H9 (cell line): ENCODE data around the gene ARAP1. TPM values are rescaled to one million over a fixed set of nuclear protein-coding genes. Genes with fewer than 3 reads are reported as not detected.

Experiments used
- DNase-seq: peaks from one replicate; pipeline ENCODE4 v3.0.0-alpha.2; 2017
- H2AFZ ChIP-seq: one replicate; pipeline ENCODE4 v1.6.1; 2013; ENCODE audit warnings: mild to moderate bottlenecking, low read length, control low read depth, moderate library complexity
- H2AK5ac ChIP-seq: 2 replicates; pipeline ENCODE4 v1.6.1; 2013; ENCODE audit warnings: low read length, control low read depth, mixed read lengths; ENCODE audit not compliant: insufficient read length
- H2BK120ac ChIP-seq: one replicate; pipeline ENCODE4 v1.6.1; 2013; ENCODE audit warnings: low read depth, mild to moderate bottlenecking, low read length, control low read depth, inconsistent platforms; ENCODE audit not compliant: poor library complexity, severe bottlenecking
- H2BK12ac ChIP-seq: 2 replicates; pipeline ENCODE4 v1.6.1; 2013; ENCODE audit warnings: low read length, control low read depth, mixed read lengths, low read depth; ENCODE audit not compliant: insufficient read length
- H2BK15ac ChIP-seq: 2 replicates; pipeline ENCODE4 v1.6.1; 2013; ENCODE audit warnings: low read depth, low read length, control low read depth
- H2BK20ac ChIP-seq: one replicate; pipeline ENCODE4 v1.6.1; 2013; ENCODE audit warnings: low read depth, mild to moderate bottlenecking, low read length, control low read depth, inconsistent platforms; ENCODE audit not compliant: poor library complexity, severe bottlenecking
- H2BK5ac ChIP-seq: 2 replicates; pipeline ENCODE4 v1.6.1; 2013; ENCODE audit warnings: low read length, control low read depth, mixed read lengths; ENCODE audit not compliant: insufficient read length
- H3K14ac ChIP-seq: 2 replicates; pipeline ENCODE4 v1.6.1; 2013; ENCODE audit warnings: low read length, control low read depth; ENCODE audit not compliant: insufficient read depth
- H3K18ac ChIP-seq: 2 replicates; pipeline ENCODE4 v1.6.1; 2013; ENCODE audit warnings: low read depth, mild to moderate bottlenecking, mixed read lengths, low read length, control low read depth; ENCODE audit not compliant: insufficient read length
- H3K23ac ChIP-seq: 2 replicates; pipeline ENCODE4 v1.6.1; 2013; ENCODE audit warnings: low read length, control low read depth, mixed read lengths, low read depth; ENCODE audit not compliant: insufficient read length
- H3K23me2 ChIP-seq: 2 replicates; pipeline ENCODE4 v1.6.1; 2013; ENCODE audit warnings: low read depth, mild to moderate bottlenecking, mixed read lengths, low read length, control low read depth; ENCODE audit not compliant: insufficient read length, poor library complexity, severe bottlenecking
- H3K27ac ChIP-seq: 2 replicates; pipeline ENCODE4 v1.5.1; 2013; ENCODE audit warnings: low read length, control low read depth, mixed read lengths, low read depth; ENCODE audit not compliant: insufficient read length
- H3K27me3 ChIP-seq: 2 replicates; pipeline ENCODE4 v1.6.1; 2013; ENCODE audit warnings: low read length, control low read depth, inconsistent platforms; ENCODE audit not compliant: insufficient read depth
- H3K4ac ChIP-seq: 2 replicates; pipeline ENCODE4 v1.6.1; 2013; ENCODE audit warnings: low read depth, mild to moderate bottlenecking, control low read depth, inconsistent platforms, low read length, moderate library complexity
- H3K4me1 ChIP-seq: 2 replicates; pipeline ENCODE4 v1.6.1; 2013; ENCODE audit warnings: low read length, control low read depth, inconsistent platforms; ENCODE audit not compliant: insufficient read depth
- H3K4me2 ChIP-seq: 2 replicates; pipeline ENCODE4 v1.6.1; 2013; ENCODE audit warnings: low read length, control low read depth, mixed read lengths; ENCODE audit not compliant: insufficient read length, insufficient read depth
- H3K56ac ChIP-seq: 2 replicates; pipeline ENCODE4 v1.6.1; 2013; ENCODE audit warnings: low read depth, mild to moderate bottlenecking, mixed read lengths, low read length, control low read depth; ENCODE audit not compliant: insufficient read length
- H3K79me1 ChIP-seq: 2 replicates; pipeline ENCODE4 v1.6.1; 2013; ENCODE audit warnings: low read depth, mild to moderate bottlenecking, moderate library complexity, low read length, control low read depth, inconsistent platforms; ENCODE audit not compliant: insufficient read depth, poor library complexity, severe bottlenecking
- H3K79me2 ChIP-seq: 2 replicates; pipeline ENCODE4 v1.6.1; 2013; ENCODE audit warnings: low read length, control low read depth, inconsistent platforms; ENCODE audit not compliant: insufficient read depth
- H3K9ac ChIP-seq: 2 replicates; pipeline ENCODE4 v1.6.1; 2013; ENCODE audit warnings: low read length, control low read depth, mixed read lengths; ENCODE audit not compliant: insufficient read length; ENCODE audit errors: extremely low read depth
- H3K9me3 ChIP-seq: one replicate; pipeline ENCODE4 v1.6.1; 2013; ENCODE audit warnings: low read depth, low read length, inconsistent platforms; ENCODE audit not compliant: control insufficient read depth
- H3T11ph ChIP-seq: one replicate; pipeline ENCODE4 v1.6.1; 2013; ENCODE audit warnings: mild to moderate bottlenecking, low read length, control low read depth, inconsistent platforms
- H4K20me1 ChIP-seq: one replicate; pipeline ENCODE4 v1.6.1; 2013; ENCODE audit not compliant: control insufficient read depth, insufficient read length, insufficient read depth
- H4K5ac ChIP-seq: 2 replicates; pipeline ENCODE4 v1.6.1; 2013; ENCODE audit warnings: low read depth, mild to moderate bottlenecking, mixed read lengths, low read length, control low read depth; ENCODE audit not compliant: insufficient read length
- H4K8ac ChIP-seq: replicated peaks from 2 replicates; pipeline ENCODE4 v1.6.1; 2013; ENCODE audit warnings: low read length, control low read depth, mixed read lengths, low read depth; ENCODE audit not compliant: insufficient read length
- H4K91ac ChIP-seq: 2 replicates; pipeline ENCODE4 v1.6.1; 2013; ENCODE audit warnings: low read depth, mild to moderate bottlenecking, moderate library complexity, mixed read lengths, low read length, control low read depth; ENCODE audit not compliant: insufficient read length
- H3K27ac Mint-ChIP-seq, 3 experiments: 2 replicates in 2 of 3; 3 replicates in 1 of 3; pipeline ENCODE4 v1.8.0; 2020 to 2021; ENCODE audit warnings: mixed read lengths in 3 of 3, mild to moderate bottlenecking in 1 of 3, moderate library complexity in 1 of 3
- H3K27me3 Mint-ChIP-seq: 2 replicates; pipeline ENCODE4 v1.8.0; 2021; ENCODE audit warnings: low read depth, mild to moderate bottlenecking, moderate library complexity, mixed read lengths
- H3K36me3 Mint-ChIP-seq, 3 experiments: 2 replicates in 2 of 3; 3 replicates in 1 of 3; pipeline ENCODE4 v1.8.0; 2020 to 2021; ENCODE audit warnings: low read depth in 3 of 3, mixed read lengths in 3 of 3; ENCODE audit not compliant: insufficient read depth in 1 of 3
- H3K4me1 Mint-ChIP-seq, 2 experiments: 2 replicates each; pipeline ENCODE4 v1.8.0; 2020; ENCODE audit warnings: mixed read lengths in 2 of 2
- H3K4me3 Mint-ChIP-seq, 2 experiments: 2 replicates in 1 of 2; 3 replicates in 1 of 2; pipeline ENCODE4 v1.8.0; 2020 to 2021; ENCODE audit warnings: mild to moderate bottlenecking in 2 of 2, mixed read lengths in 2 of 2, moderate library complexity in 1 of 2
- H3K9me3 Mint-ChIP-seq, 2 experiments: 2 replicates in 1 of 2; 3 replicates in 1 of 2; pipeline ENCODE4 v1.8.0; 2020; ENCODE audit warnings: mild to moderate bottlenecking in 2 of 2, mixed read lengths in 2 of 2, moderate library complexity in 1 of 2
- WGBS: extraction: QIAGEN DNeasy Blood & Tissue Kit; methylation state at CpG from one replicate; pipeline ENCODE4 v1.1.7; 2013; ENCODE audit warnings: missing lambda C conversion rate, low lambda C conversion rate, mixed read lengths; ENCODE audit not compliant: insufficient read length; ENCODE audit errors: extremely low coverage; 5-methylcytosine and 5-hydroxymethylcytosine counted together
- total RNA-seq: library from RNA; stranded (reverse); gene quantifications from 2 replicates; pipeline ENCODE4 v1.2.1, GENCODE V29; 2021
- TF ChIP-seq, protein P1 (sequence below): fragments of 200-600 bp; sonication (generic); conservative IDR thresholded peaks from 3 replicates; pipeline ENCODE4 v1.8.0; 2021; ENCODE audit warnings: antibody characterized with exemption, mild to moderate bottlenecking

The ARAP1 gene
- total RNA-seq, 1 experiment from 2014 or later = 59.4 TPM

DNA sequence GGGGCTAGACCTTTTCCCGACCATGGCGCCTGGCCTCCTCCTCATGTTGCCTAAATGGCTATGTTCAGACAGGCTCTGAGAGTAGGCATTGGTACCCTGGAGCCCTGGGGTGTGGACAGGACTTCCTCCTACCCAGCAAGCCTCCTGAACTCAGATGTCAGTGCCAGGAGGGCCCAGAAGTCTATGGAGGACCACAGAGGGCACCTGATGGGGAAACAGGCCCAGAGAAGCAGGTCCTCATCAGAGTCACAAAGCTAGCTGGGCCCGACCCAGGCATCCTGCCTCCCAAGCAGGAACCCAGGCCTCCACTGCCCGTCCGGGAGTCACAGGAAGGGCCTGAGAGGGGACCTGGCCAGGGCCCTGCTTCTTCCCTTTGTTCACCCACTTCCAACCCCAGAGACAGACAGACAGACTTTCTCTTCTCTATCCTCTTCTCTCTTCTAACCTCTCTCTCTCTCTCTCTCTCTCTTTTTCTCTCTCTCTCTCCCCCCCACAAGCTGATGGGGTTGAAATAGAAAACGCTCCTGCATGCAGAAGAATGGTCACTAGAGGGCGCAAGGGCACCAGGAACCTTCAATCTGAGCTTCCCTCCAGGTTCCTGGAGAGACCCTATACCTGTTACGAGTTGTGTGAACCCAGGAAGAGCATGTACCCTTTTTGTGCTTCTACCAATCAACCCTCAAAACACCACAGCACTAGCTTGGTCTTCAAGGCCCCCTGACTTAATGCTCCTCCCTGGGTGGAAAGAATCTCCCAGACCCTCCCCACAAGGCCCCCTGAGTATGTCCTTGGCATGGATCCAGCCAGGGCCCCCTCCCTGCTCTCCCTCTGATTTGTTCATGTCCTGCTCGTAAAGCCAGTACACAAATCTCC lies 27.1 kb downstream of the ARAP1 start:
- no peak overlapping the region for H2BK20ac ChIP-seq
- H2BK5ac ChIP-seq = no peak overlapping the region
- H3K27me3 ChIP-seq = no peaks in the 10 kb centered on the region
- H2BK15ac ChIP-seq = no peak overlapping the region
- no peak overlapping the region for H3T11ph ChIP-seq
- no peak overlapping the region for H3K14ac ChIP-seq
- no peak overlapping the region for H3K18ac ChIP-seq
- H2BK12ac ChIP-seq = no peak overlapping the region
- DNase-seq = peak; percentile 76
- H2AK5ac ChIP-seq = no peak overlapping the region
- Mint-ChIP-seq H3K27me3 (no peaks in the 10 kb centered on the region), H3K36me3 (peaks cover 6 to 9% (median 9%) of the 10 kb centered on the region in 3 experiments; a peak in 5 of 7 replicates), H3K4me3 (no peak overlapping the region), H3K27ac (peak overlapping the region; percentile 80 to 86 (median 82); a peak in 6 of 7 replicates), H3K9me3 (no peaks in the 10 kb centered on the region; a peak in 1 of 5 replicates), H3K4me1 (peaks cover 22 to 28% of the 10 kb centered on the region in 2 experiments)
- no peaks in the 10 kb centered on the region for H3K9me3 ChIP-seq
- no peak overlapping the region for H3K56ac ChIP-seq
- H3K27ac ChIP-seq = no peak overlapping the region
- H4K91ac ChIP-seq = no peak overlapping the region
- H3K79me1 ChIP-seq = peaks cover 8% of the 10 kb centered on the region
- TF ChIP-seq, protein P1, sequence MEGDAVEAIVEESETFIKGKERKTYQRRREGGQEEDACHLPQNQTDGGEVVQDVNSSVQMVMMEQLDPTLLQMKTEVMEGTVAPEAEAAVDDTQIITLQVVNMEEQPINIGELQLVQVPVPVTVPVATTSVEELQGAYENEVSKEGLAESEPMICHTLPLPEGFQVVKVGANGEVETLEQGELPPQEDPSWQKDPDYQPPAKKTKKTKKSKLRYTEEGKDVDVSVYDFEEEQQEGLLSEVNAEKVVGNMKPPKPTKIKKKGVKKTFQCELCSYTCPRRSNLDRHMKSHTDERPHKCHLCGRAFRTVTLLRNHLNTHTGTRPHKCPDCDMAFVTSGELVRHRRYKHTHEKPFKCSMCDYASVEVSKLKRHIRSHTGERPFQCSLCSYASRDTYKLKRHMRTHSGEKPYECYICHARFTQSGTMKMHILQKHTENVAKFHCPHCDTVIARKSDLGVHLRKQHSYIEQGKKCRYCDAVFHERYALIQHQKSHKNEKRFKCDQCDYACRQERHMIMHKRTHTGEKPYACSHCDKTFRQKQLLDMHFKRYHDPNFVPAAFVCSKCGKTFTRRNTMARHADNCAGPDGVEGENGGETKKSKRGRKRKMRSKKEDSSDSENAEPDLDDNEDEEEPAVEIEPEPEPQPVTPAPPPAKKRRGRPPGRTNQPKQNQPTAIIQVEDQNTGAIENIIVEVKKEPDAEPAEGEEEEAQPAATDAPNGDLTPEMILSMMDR = peak; percentile 90
- peaks cover 3% of the 10 kb centered on the region for H4K20me1 ChIP-seq
- H4K5ac ChIP-seq = no peak overlapping the region
- H3K9ac ChIP-seq = no peak overlapping the region
- no peaks in the 10 kb centered on the region for H3K23me2 ChIP-seq
- no peak overlapping the region for H2BK120ac ChIP-seq
- H3K4ac ChIP-seq = no peak overlapping the region
- H3K23ac ChIP-seq = no peak overlapping the region
- no peaks in the 10 kb centered on the region; the same call in 1 of the 2 replicates for H3K4me1 ChIP-seq
- no peak overlapping the region for H4K8ac ChIP-seq
- WGBS = no CpG with 5 or more reads among the region's 9 CpGs
- no peak overlapping the region for H3K4me2 ChIP-seq
- H3K79me2 ChIP-seq = peaks cover 9% of the 10 kb centered on the region; the same call in 1 of the 2 replicates
- no peak overlapping the region for H2AFZ ChIP-seq
